ENCODE results near the gene SPATA46. TPM values are rescaled to one million over a fixed set of nuclear protein-coding genes. Genes with fewer than 3 reads are reported as not detected.

SPATA46 gene
- total RNA-seq, 3 donors from 2014 or later = not detected

DNA sequence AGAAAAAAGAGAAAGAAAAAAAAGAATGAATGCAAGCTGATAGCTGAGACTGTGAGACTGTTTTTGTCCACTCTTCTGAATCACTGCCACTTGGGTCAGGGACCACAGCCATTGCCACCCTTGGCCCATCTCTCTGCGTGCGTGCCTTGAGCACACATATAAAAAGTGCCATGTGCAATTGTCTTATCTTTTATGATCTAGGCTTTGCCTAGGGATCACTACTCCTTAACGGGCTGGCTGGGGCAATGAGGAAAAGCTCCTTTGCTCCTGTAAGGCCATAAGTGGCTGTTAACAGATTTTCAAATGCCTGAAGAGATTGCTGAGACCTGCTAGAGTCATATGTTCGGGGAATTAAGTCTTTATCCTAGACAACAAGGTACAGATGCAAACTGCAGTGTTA is 8.2 kb downstream of the SPATA46 start:
- Histone ChIP-seq H3K4me3 (no peak overlapping the region), H3K36me3 (ENCODE audit: low read depth) (no peaks in the 10 kb centered on the region), H3K4me1 (ENCODE audit: low read depth) (peaks cover 35% of the 10 kb centered on the region), H3K9me3 (no peaks in the 10 kb centered on the region)
- ATAC-seq (peak; percentile 80), DNase-seq (peak in 2 of 3 donors; percentile 68 to 76)
- intact Hi-C loops (cut with DNase I, micrococcal nuclease) = no loop called here
- TF ChIP-seq, protein P1, sequence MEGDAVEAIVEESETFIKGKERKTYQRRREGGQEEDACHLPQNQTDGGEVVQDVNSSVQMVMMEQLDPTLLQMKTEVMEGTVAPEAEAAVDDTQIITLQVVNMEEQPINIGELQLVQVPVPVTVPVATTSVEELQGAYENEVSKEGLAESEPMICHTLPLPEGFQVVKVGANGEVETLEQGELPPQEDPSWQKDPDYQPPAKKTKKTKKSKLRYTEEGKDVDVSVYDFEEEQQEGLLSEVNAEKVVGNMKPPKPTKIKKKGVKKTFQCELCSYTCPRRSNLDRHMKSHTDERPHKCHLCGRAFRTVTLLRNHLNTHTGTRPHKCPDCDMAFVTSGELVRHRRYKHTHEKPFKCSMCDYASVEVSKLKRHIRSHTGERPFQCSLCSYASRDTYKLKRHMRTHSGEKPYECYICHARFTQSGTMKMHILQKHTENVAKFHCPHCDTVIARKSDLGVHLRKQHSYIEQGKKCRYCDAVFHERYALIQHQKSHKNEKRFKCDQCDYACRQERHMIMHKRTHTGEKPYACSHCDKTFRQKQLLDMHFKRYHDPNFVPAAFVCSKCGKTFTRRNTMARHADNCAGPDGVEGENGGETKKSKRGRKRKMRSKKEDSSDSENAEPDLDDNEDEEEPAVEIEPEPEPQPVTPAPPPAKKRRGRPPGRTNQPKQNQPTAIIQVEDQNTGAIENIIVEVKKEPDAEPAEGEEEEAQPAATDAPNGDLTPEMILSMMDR (IDR thresholded peaks at IDR 0.05) = no peak

DNA sequence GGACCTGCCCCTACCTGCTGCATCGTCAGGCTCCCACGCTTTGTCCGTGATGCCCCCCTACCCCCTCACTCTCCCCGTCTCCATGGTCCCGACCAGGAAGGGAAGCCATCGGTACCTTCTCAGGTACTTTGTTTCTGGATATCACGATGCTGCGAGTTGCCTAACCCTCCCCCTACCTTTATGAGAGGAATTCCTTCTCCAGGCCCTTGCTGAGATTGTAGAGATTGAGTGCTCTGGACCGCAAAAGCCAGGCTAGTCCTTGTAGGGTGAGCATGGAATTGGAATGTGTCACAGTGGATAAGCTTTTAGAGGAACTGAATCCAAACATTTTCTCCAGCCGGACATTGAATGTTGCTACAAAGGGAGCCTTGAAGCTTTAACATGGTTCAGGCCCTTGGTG is 8.9 kb downstream of the SPATA46 start:
- ATAC-seq (no peak), DNase-seq (no peak)
- Histone ChIP-seq H3K4me1 (ENCODE audit: low read depth) (peaks cover 34% of the 10 kb centered on the region), H3K36me3 (ENCODE audit: low read depth) (no peaks in the 10 kb centered on the region), H3K4me3 (no peak overlapping the region), H3K9me3 (no peaks in the 10 kb centered on the region)
- intact Hi-C loops (cut with DNase I, micrococcal nuclease) = no loop called here
- TF ChIP-seq, protein P1 (IDR thresholded peaks at IDR 0.05) = no peak

DNA sequence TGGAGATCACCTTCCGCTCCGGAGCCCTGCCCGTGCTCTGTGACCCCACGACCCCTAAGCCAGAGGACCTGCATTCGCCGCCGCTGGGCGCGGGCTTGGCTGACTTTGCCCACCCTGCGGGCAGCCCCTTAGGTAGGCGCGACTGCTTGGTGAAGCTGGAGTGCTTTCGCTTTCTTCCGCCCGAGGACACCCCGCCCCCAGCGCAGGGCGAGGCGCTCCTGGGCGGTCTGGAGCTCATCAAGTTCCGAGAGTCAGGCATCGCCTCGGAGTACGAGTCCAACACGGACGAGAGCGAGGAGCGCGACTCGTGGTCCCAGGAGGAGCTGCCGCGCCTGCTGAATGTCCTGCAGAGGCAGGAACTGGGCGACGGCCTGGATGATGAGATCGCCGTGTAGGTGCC is 9.6 kb downstream of the SPATA46 start:
- DNase-seq (no peak), ATAC-seq (no peak)
- TF ChIP-seq, protein P1 (IDR thresholded peaks at IDR 0.05) = no peak
- peaks cover 27% of the 10 kb centered on the region for H3K4me1 ChIP-seq (ENCODE audit: low read depth)
- H3K36me3 ChIP-seq (ENCODE audit: low read depth) = no peaks in the 10 kb centered on the region
- no peak overlapping the region for H3K4me3 ChIP-seq
- intact Hi-C loops (cut with DNase I, micrococcal nuclease) = no loop called here
- no peaks in the 10 kb centered on the region for H3K9me3 ChIP-seq

DNA sequence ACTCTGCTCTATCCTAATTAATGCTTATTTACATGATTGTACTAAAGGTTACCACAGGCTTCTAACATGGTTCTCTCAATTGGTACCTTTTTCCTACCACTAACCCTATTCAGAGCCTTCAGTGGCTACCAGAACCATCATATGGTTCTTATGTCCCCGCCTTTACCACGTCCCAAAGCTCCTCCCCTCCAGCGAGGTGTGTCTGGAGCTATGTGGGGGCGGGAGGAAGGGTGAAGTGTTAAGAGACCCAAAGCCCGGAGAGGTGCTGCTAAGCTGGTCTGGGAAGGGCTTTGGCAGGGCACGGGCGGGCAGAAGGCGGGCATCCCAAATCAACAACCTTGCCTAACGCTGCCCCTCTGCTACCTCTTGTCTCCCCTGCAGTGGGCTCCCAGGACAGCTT is 10.0 kb downstream of the SPATA46 start:
- DNase-seq = no peak
- peaks cover 23% of the 10 kb centered on the region for H3K4me1 ChIP-seq (ENCODE audit: low read depth)
- H3K36me3 ChIP-seq (ENCODE audit: low read depth) = no peaks in the 10 kb centered on the region
- no peak overlapping the region for H3K4me3 ChIP-seq
- no peaks in the 10 kb centered on the region for H3K9me3 ChIP-seq
- ATAC-seq = no peak
- intact Hi-C loops (cut with DNase I, micrococcal nuclease) = no loop called here
- TF ChIP-seq, protein P1 (IDR thresholded peaks at IDR 0.05) = no peak

DNA sequence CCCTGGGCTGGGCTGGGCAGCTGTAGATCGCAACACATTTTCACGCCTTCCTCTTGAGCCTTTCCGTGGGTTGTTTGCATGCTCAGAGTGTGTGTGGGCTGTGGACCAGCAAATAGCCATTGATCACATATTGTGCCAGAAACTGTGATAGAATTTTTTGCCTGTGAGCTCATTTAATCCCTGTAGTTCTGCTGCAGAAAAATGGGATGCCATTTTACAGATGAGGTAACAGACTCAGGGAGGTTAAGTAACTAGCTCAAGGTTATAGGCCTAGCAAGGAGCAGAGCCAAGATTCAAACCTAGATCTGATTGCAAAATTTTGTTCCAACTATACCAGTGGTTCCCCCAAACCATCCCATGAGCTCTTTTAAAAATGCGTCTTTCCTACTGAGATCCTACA is 10.5 kb downstream of the SPATA46 start:
- no peak overlapping the region for H3K4me3 ChIP-seq
- DNase-seq (no peak), ATAC-seq (no peak)
- no peaks in the 10 kb centered on the region for H3K36me3 ChIP-seq (ENCODE audit: low read depth)
- TF ChIP-seq, protein P1 (IDR thresholded peaks at IDR 0.05) = no peak
- no peaks in the 10 kb centered on the region for H3K9me3 ChIP-seq
- intact Hi-C loops (cut with DNase I, micrococcal nuclease) = no loop called here
- H3K4me1 ChIP-seq (ENCODE audit: low read depth) = peaks cover 19% of the 10 kb centered on the region
